GM23248 (cell line): Measurements from ENCODE around the gene PRRG3. TPM values are rescaled to one million over a fixed set of nuclear protein-coding genes. Genes with fewer than 3 reads are reported as not detected.

ENCODE experiments used
- DNase-seq: peaks from one replicate; pipeline ENCODE4 v3.0.0-alpha.2; 2015
- H2AFZ ChIP-seq: fragments of 200-600 bp; sonication (generic); 2 replicates; pipeline ENCODE4 v1.6.1; 2016; ENCODE audit warnings: antibody characterized with exemption
- H3F3A ChIP-seq: fragments of 200-600 bp; sonication (generic); 2 replicates; pipeline ENCODE4 v1.6.1; 2016; ENCODE audit warnings: mild to moderate bottlenecking, antibody characterized with exemption, mixed run types; ENCODE audit not compliant: insufficient read depth
- H3K27ac ChIP-seq: fragments of 200-600 bp; sonication (generic); 2 replicates; pipeline ENCODE4 v1.5.1; 2016; ENCODE audit warnings: mild to moderate bottlenecking
- H3K27me3 ChIP-seq: fragments of 200-600 bp; sonication (generic); replicated peaks from 2 replicates; pipeline ENCODE4 v1.6.1; 2016; ENCODE audit warnings: mild to moderate bottlenecking; ENCODE audit not compliant: insufficient read depth
- H3K36me3 ChIP-seq: fragments of 200-600 bp; sonication (generic); 2 replicates; pipeline ENCODE4 v1.6.1; 2016; ENCODE audit warnings: low read depth, mild to moderate bottlenecking
- H3K4me1 ChIP-seq: fragments of 200-600 bp; sonication (generic); 2 replicates; pipeline ENCODE4 v1.6.1; 2016; ENCODE audit warnings: mild to moderate bottlenecking; ENCODE audit not compliant: insufficient read depth
- H3K4me2 ChIP-seq: fragments of 200-600 bp; sonication (generic); one replicate; pipeline ENCODE4 v1.6.1; 2016; ENCODE audit warnings: mild to moderate bottlenecking; ENCODE audit not compliant: unreplicated experiment
- H3K4me3 ChIP-seq: fragments of 200-600 bp; sonication (generic); 2 replicates; pipeline ENCODE4 v1.5.1; 2016; ENCODE audit warnings: mild to moderate bottlenecking
- H3K79me2 ChIP-seq: fragments of 200-600 bp; sonication (generic); 2 replicates; pipeline ENCODE4 v1.6.1; 2016; ENCODE audit warnings: mild to moderate bottlenecking; ENCODE audit not compliant: insufficient read depth
- H3K9ac ChIP-seq: fragments of 200-600 bp; sonication (generic); 2 replicates; pipeline ENCODE4 v1.6.1; 2016; ENCODE audit warnings: mild to moderate bottlenecking
- H3K9me2 ChIP-seq: fragments of 200-600 bp; sonication (generic); 2 replicates; pipeline ENCODE4 v1.6.1; 2016; ENCODE audit warnings: mixed run types, mild to moderate bottlenecking, moderate library complexity; ENCODE audit not compliant: insufficient read depth
- H3K9me3 ChIP-seq: fragments of 200-600 bp; sonication (generic); one replicate; pipeline ENCODE4 v1.6.1; 2017; ENCODE audit warnings: low read depth
- H4K20me1 ChIP-seq: fragments of 200-600 bp; sonication (generic); 2 replicates; pipeline ENCODE4 v1.6.0; 2016; ENCODE audit not compliant: insufficient read depth
- EZH2 ChIP-seq: fragments of 200-600 bp; sonication (generic); IDR thresholded peaks from 2 replicates; pipeline ENCODE4 v1.6.1; 2018; ENCODE audit warnings: antibody characterized with exemption, mild to moderate bottlenecking; ENCODE audit not compliant: insufficient read depth, poor library complexity, severe bottlenecking
- EZH2phosphoT487 ChIP-seq: fragments of 200-600 bp; sonication (generic); IDR thresholded peaks from 2 replicates; pipeline ENCODE4 v1.6.1; 2018; ENCODE audit warnings: antibody characterized with exemption, moderate library complexity, mild to moderate bottlenecking, low read depth; ENCODE audit not compliant: insufficient read depth
- WGBS, 2 experiments: methylation state at CpG; one replicate each; pipeline ENCODE4 v1.1.6; 2015 to 2017; ENCODE audit warnings: low lambda C conversion rate in 2 of 2, low coverage in 1 of 2; ENCODE audit errors: missing lambda C conversion rate in 2 of 2; 5-methylcytosine and 5-hydroxymethylcytosine counted together
- in situ Hi-C: fragments of 300-500 bp; cut with MboI; formaldehyde crosslinking; loops from 2 replicates; pipeline ENCODE4 v1.15.0; 2020
- polyA plus RNA-seq: library from polyadenylated mRNA; unstranded; fragments of >200 nt; fragmentation: Nextera tagmentation; extraction: Ambion mirVana; gene quantifications from 2 replicates; pipeline ENCODE4 v1.2.1, GENCODE V29; 2016
- total RNA-seq: library from RNA; depleted of rRNA; stranded (reverse); fragments of >200 nt; shearing (Covaris generic); gene quantifications from 2 replicates; pipeline ENCODE4 v1.2.3, GENCODE V29; 2014

PRRG3 gene
- total and polyA plus RNA-seq, 2 experiments from 2014 or later, result 0.21 TPM; not detected in 1

GRCh38 chrX:151729056-151729725 lies 33.9 kb downstream of the PRRG3 start:
- Histone ChIP-seq H4K20me1 (no peaks in the 10 kb centered on the region), H3K4me2 (no peak overlapping the region), H3K27me3 (no peaks in the 10 kb centered on the region), H3F3A (no peaks in the 10 kb centered on the region), H3K79me2 (no peaks in the 10 kb centered on the region), H3K9ac (no peak overlapping the region), H3K27ac (no peak overlapping the region), H3K9me2 (no peaks in the 10 kb centered on the region), H3K4me3 (no peak overlapping the region), H3K9me3 (no peaks in the 10 kb centered on the region), H2AFZ (no peak overlapping the region), H3K36me3 (no peaks in the 10 kb centered on the region), H3K4me1 (no peaks in the 10 kb centered on the region)
- in situ Hi-C loops, result no loop called here
- TF ChIP-seq EZH2phosphoT487 (no peak), EZH2 (no peak)
- no peak for DNase-seq
- WGBS, 2 experiments, result 59 to 62% methylated on average over 3 to 4 of the region's 4 CpGs

DNA sequence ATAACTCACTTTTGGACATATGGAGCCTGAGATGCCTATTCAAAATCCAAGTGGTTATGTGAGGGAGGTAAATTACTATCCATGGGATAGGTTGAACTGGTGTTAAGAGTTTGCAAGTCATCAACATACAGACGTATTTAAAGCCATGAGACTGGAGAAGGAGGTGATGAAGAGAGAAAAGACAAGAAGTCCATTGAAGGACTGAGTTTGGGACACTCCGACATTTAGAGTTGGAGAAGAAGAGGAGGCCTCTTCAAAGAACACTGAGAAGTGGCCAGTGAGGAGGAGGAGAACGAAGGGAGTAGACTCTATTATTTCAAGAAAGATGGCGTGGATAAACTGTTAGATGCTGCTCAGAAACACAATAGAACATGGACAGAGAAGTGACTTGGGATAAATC lies 39.2 kb downstream of the PRRG3 start, which contains the start of gene CNGA2:
CNGA2 (plus strand) TSS at position 301 of the 400 bp plus-strand sequence. CDS start 3,738 bp downstream, outside the sequence.
- TF ChIP-seq EZH2 (no peak), EZH2phosphoT487 (no peak)
- Histone ChIP-seq H3K36me3 (no peaks in the 10 kb centered on the region), H3K9ac (no peak within 1 kb of the TSS), H3K9me3 (no peaks in the 10 kb centered on the region), H3F3A (no peaks in the 10 kb centered on the region), H2AFZ (no peak within 1 kb of the TSS), H3K4me1 (no peaks in the 10 kb centered on the region), H3K27ac (no peak within 1 kb of the TSS), H3K9me2 (no peaks in the 10 kb centered on the region), H3K79me2 (no peaks in the 10 kb centered on the region), H3K4me3 (no peak within 1 kb of the TSS), H3K27me3 (no peaks in the 10 kb centered on the region), H4K20me1 (no peaks in the 10 kb centered on the region), H3K4me2 (no peak within 1 kb of the TSS)
- WGBS, 2 experiments, result 25 to 27% methylated on average over 4 of the region's 4 CpGs
- in situ Hi-C loops, result no loop called here
- DNase-seq, result no peak

DNA sequence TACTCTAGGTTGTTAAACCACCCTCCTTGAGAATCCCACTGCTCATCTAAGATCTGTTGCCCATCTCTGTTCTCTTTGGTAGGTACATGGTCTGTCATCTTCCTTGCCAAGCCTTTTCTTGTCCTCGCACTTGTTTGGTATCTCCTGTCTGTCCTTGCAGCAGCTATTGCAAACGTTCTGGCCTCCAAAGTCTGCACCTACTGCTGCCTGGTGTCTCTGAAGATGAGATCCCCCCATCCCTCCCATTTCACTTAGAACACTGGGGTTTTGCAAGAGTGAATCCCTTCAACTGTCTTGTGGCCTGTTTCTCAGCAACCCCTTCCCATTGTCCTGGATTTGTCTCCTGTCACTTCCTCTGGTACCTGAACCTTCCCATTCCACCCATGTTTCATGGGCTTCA lies 40.0 kb downstream of the PRRG3 start:
- Histone ChIP-seq H3K79me2 (no peaks in the 10 kb centered on the region), H3F3A (no peaks in the 10 kb centered on the region), H3K9ac (no peak overlapping the region), H3K36me3 (no peaks in the 10 kb centered on the region), H4K20me1 (no peaks in the 10 kb centered on the region), H3K9me2 (no peaks in the 10 kb centered on the region), H3K27me3 (no peaks in the 10 kb centered on the region), H3K4me2 (no peak overlapping the region), H3K4me3 (no peak overlapping the region), H3K27ac (no peak overlapping the region), H3K4me1 (no peaks in the 10 kb centered on the region), H2AFZ (no peak overlapping the region), H3K9me3 (no peaks in the 10 kb centered on the region)
- in situ Hi-C loops, result no loop called here
- TF ChIP-seq EZH2 (no peak), EZH2phosphoT487 (no peak)
- DNase-seq, result no peak
- 32 to 50% methylated on average over 1 to 2 of the region's 2 CpGs for WGBS, 2 experiments

DNA sequence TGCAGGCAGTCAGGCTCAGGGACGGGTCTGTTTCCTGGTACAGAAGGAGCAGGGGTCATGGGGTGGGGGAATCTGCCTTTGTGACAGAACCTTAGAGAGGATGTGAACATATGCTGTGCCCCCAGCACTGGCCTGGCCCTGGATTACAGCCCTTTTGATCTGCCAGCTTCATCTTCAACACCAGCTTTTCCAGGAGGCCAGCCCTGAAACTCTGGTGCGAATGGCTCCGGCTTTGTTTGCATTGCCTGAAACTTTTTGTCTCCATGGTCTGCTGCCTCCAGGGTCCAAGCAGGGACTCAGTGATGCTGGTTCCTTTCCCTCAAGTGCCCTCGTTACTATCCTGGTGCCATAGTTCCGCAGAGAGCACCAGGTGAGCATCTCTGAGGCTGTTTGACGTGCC lies 41.4 kb downstream of the PRRG3 start:
- Histone ChIP-seq H3K9me2 (no peaks in the 10 kb centered on the region), H3K9me3 (no peaks in the 10 kb centered on the region), H3K27ac (no peak overlapping the region), H2AFZ (no peak overlapping the region), H3K4me1 (no peaks in the 10 kb centered on the region), H3F3A (no peaks in the 10 kb centered on the region), H3K36me3 (no peaks in the 10 kb centered on the region), H3K79me2 (no peaks in the 10 kb centered on the region), H3K9ac (no peak overlapping the region), H3K4me3 (no peak overlapping the region), H4K20me1 (no peaks in the 10 kb centered on the region), H3K4me2 (no peak overlapping the region), H3K27me3 (no peaks in the 10 kb centered on the region)
- 46 to 54% methylated on average over 6 of the region's 6 CpGs for WGBS, 2 experiments
- no peak for DNase-seq
- TF ChIP-seq EZH2phosphoT487, result no peak
- TF ChIP-seq EZH2, result no peak
- in situ Hi-C loops, result no loop called here
